KBM-7 (cell line): Measurements from ENCODE around the gene CERS6.
A peak's percentile ranks its signal among the peaks of the same experiment; 100 is the strongest.

Experiments used
- DNase-seq: peaks from one replicate; pipeline ENCODE4 v3.0.0-alpha.2; 2015
- in situ Hi-C: fragments of 300-500 bp; cut with MboI; formaldehyde crosslinking; loops from 2 replicates; pipeline ENCODE4 v1.14.3; 2020; ENCODE audit warnings: low sequenced_read_pairs, low pct_unique_long_range_greater_than_20kb, mixed read lengths

CERS6 gene

DNA sequence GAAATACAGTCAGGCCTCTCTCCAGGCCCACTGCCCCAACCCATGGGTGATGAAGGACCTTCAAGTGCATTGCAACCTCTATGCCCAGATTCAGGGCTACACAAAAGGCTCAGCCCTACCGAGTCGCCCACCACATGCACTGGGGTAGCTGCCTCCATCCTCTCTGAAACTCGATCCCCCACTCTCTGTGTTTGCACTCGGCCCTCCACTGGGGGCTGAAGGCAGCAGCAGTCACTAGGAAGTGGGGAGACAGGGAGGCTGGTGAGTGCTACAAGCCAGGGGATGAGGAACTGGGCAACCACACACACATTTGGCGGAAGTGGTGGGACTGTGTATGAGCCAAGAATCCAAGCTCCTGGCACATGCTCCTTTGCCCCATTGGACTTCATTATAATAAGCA is 94.6 kb downstream of the CERS6 start:
- in situ Hi-C loops, result no loop called here
- peak; percentile 90 for DNase-seq

DNA sequence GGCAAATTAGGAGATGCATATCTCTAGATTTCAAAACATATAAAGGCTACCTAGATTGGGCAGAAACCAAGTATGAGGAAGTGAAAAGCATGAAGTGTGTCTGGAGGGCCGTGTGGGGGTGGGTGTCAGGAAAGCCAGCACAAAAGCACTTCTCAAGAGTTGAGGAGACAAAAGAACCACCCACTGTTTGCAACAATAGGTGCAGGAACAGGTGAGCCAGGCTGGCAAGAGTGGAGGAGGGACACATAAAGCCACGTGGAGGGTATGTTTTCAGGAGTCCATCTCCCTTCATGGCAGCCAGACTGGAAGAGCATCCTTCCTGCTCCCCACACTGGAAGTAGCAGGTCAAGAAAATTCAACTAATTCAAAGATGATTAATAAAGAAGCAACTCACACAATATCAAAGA is 96.4 kb downstream of the CERS6 start:
- in situ Hi-C loops, result no loop called here
- DNase-seq, result peak; percentile 71

DNA sequence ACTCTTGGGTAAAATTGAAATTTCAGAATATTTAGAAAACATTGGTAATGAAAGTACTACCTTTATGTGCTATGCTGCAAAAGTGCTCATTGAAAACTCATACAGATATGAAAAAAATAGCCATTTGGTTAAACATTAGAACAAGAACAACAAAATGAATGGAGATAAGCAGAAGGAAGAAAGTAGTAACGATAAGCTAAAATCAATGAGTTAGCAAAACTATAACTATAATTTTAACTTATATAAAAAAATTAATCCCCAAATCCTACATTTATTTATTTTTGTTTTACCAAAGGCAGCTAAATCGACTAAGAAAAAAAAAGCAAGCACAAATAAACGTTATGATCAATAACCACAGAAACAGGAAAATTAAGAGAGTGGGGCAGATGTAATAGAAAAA is 99.2 kb downstream of the CERS6 start:
- in situ Hi-C loops, result no loop called here
- DNase-seq, result no peak

DNA sequence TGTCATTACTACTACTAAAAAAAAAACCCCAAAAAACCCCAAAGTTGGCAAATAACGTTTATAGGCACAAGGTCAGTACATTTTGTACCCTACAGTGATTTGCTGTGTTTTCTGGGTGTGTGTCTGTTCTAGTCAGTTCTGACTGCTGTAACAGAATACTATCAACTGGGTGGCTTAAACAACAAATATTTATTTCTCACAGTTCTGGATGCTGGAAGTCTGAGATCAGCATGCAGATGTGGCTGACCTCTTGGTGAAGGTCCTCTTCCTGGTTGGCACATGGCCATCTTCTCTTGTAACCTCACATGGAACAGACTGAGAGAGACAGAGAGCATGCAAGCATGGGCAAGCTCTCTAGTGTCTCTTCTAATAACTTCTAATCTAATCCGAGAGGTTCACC is 103.1 kb downstream of the CERS6 start:
- DNase-seq, result no peak
- in situ Hi-C loops, result no loop called here

DNA sequence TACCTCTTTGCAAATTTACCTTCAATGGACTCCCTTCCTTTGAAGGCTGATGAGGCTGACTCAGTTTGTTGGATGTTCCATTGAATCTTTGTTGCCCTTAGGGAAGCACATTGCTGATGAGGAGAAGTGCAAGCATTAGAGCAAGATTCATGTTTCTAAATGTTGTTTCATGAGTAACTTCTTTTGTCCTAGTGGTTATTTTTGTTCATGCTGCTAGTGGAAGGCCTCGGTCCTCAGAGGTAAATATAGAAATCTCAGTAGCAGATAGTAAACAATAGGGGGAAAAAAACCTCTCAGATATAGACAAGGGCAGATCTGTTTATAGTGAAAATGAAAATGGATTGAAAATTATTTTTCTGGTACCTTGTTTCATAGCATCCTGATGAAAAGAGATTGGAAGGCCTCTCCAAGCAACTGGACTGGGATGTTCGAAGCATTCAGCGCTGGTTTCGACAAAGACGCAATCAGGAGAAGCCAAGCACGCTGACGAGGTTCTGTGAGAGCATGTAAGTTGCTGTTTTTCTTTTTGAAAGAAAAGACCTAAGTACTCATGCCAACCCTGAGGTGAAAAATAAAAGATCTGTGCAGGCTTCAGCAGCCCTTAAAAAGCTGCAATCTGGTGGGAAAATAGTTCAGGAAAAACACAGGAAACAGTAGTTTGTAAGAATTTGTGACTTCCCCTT is 104.9 kb downstream of the CERS6 start:
- DNase-seq, result no peak
- in situ Hi-C loops, result no loop called here

DNA sequence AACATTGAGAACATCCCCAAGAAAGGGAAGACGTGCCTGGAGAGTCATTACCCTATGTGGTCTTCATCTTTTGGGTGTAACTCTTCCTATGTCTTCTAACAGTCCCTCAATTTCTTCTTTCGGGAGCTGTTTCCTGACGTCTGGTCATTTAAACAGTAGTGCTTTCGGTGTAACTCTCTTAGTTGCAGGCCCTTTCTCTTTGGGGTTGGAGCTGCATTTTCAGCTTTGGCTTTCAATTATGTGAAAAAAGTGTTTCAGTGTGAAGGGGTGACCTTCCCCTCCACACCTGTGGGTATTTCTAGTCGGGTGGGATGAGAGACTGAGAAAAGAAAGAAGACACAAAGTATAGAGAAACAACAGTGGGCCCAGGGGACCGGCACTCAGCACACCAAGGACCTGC is 105.9 kb downstream of the CERS6 start:
- DNase-seq, result no peak
- in situ Hi-C loops, result no loop called here

DNA sequence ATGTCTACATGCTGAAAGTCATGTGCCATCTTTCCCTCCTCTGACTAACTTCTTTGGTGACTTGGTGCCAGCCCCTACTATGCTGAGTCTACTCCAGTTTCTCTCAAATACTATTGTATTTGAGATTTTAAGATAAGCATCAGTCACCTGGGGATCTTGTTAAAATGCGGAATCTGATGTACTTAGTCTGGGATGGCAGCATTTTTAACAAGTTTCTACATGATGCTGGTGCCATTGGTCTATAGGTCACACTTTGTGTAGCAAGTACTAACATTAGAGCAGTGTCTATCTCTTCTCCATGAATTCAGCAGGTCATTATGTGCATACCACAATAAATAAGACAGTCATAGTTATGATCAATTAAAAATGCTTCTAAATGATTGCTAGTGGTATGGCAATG is 106.9 kb downstream of the CERS6 start:
- no peak for DNase-seq
- in situ Hi-C loops, result no loop called here

DNA sequence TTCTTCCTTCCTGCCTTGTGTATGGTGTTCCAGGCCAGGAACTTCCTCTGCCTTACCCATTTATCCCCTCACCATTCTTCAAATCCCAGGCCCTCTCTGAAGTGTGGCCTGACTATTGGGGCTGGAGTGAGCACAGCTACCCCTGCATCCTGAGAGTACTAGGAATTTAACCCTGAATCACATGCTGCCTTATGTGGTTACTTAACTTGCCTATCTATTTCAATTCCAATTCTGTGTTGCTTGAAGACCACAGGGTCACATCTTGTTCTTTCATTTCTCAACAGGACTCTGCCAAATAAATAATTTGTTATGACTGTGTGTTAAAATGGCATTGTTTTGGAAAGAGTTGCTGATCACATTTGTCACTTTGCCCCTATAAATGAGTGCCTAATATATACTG is 108.6 kb downstream of the CERS6 start:
- in situ Hi-C loops, result no loop called here
- DNase-seq, result no peak

DNA sequence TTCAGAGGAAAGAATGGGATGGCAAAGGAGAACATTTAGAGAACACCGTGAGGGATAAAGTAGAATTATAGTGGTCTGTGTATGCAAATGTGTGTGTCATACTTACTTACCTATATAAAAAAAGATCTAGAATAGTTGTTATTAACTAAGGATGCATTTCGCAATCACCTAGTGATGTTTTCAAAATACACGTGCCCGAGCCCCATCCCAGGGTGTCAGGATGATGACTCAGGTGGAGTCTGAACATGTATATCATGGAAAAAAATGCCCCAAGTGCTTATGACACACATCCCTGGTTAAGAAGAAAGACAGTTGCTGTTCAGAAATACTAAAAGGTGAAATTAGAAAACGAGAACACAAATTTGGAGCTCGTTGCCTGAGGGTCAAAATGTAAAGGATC is 109.0 kb downstream of the CERS6 start:
- no peak for DNase-seq
- in situ Hi-C loops, result no loop called here

DNA sequence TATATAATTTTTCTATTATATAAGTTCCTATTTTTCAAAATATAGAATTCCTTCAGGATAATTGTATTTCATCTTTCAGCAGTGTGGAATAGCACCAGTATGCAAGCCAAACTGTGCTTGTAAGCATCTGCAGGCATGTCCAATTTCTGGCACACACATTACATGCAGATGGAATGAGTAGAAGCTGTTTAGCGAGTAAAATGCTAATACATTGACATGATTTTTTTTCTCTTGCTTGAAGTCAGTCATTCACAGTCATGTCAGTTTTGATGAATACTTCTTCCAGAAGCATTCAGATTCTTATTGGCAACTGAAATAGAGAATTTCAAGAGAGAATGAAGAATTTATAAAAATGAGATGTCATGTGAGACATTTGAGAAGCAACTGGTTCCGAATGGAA is 109.4 kb downstream of the CERS6 start:
- in situ Hi-C loops, result no loop called here
- DNase-seq, result no peak

DNA sequence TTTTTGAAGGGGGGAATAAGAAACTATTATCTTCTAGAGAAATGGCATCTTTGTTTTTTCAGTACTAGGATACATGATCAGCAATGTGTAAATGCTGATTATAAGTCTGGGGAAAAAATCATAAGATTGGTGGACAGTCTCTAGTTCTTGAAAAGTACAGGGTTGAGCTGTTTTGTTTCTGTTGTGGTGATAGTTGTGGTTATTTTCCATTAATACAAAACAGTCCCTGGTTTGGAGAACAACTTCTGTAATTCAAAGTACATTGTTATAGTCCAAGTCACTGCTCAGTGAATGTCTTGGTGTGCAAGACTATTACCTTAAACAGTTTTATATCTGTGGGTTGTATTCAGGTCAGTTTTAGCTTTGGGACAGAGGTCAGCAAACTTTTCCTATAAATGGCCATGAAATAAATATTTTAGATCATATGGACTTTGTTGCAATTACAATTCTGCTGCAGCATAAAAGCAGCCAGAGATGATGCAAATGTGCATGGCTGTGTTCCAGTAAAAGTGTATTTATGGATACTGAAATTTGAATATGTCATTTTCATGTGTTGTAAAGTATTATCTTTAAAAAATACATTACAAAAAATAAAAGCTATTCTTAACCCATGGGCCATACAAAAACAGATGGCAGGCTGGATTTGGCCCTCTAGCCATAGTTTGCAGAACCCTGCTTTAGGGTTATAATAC is 111.0 kb downstream of the CERS6 start:
- DNase-seq, result no peak
- in situ Hi-C loops, result no loop called here

DNA sequence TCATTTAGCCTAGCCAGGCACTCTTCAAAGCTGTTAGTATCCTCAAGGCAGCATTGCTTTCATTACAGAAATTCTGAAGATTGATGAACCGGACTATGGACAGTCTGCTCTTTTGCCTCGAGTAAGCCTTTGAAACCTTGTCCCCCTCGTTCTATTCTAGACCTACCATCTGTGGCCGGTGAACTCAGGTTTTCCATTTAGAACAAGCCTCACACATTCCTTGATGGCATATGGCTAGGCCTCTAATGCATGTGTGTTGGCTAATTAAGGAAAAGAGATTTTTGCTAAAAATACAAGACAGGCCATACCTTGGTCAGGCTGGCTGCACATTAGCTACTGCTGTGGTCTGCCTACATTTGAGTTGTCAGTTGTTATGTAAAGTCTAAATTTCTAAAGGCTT is 111.8 kb downstream of the CERS6 start:
- in situ Hi-C loops, result no loop called here
- no peak for DNase-seq

DNA sequence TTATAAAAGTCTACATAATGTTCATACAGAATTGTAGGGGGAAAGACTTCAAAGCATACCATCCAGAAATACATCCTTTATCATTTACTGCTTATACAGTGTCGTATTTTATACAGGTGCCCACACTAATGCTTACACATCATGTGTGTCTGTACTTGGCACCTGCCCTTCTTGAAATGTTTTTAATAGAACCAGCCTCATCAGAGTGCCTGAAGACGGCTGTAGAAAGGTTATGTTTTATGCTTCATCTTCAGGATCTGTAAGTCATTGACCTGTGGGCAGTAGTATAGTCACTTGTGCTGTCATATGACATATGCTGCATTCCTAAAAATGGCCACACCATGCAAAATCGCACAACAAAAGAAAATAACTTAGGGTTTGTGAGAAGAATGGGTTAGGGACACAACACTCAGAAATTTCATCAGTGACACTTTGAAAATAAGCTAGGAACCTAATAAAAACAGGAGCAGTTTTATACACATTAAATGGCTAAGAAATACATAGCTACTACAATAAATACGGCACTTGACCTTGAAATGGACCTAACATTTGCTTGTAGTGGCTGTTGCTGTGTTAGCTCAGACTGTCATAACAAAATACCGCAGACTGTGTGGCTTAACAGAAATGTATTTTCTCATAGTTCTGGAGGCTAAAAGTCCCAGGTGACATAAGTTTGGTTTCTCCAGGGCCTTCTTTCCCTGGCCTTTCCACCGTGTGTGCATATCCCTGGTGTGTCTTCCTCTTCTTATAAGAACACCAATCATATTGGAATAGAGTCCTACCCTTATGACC is 112.6 kb downstream of the CERS6 start:
- in situ Hi-C loops, result no loop called here
- no peak for DNase-seq

DNA sequence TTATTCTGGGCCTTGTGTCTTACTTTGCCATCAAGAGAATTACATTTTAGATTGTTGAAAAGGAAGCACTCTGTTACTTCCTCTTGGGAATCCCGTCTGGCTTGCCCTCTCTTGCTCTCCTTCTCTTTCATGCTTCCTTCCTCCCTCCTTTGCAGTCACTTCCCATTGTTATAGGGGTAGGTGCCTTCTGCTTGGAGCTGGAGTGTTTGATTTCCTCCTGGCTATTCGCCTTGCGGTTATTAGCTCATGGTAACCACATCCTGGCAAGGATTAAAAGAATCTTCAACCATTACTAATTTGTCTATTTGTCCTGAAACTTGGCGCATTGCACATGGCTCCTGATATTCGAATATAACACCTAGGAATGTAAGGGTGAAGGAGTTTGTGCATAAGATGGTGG is 115.0 kb downstream of the CERS6 start:
- peak; percentile 23 for DNase-seq
- in situ Hi-C loops, result no loop called here

DNA sequence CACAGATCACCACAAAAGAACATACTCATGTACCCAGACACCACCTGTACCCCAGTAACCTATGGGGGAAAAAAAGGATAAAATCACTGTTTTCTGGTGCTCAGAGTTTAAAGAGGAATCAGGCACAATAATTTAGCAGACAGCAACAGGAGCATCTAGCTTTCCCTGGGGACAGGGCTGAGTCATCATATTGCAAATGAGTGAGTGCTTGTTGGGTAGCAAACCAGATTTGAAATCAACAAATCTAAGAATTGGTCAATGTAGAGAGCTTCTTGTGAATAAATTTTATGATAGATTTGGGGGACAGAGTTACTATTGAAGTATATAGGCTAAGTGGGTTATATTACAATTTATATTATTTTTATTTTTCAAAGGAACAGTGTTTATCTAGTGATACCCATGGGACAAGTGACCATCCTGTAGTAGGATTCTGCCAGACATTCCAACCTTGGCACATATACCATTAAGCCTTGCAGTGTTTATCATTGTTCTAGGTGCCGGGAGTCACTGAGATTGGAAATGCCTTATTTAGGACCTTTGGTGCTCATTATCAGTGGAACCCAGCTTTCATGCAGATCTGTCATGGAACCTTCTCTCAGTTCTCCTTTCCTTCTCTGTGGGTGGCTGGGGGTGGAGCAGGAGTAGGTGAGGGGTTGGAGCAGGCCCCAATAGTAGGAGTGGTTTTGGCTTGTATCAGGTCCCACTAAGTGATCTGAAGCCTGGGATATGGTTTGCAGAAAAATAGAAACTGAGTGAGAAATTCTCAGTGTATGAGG is 117.2 kb downstream of the CERS6 start:
- no peak for DNase-seq
- in situ Hi-C loops, result no loop called here

DNA sequence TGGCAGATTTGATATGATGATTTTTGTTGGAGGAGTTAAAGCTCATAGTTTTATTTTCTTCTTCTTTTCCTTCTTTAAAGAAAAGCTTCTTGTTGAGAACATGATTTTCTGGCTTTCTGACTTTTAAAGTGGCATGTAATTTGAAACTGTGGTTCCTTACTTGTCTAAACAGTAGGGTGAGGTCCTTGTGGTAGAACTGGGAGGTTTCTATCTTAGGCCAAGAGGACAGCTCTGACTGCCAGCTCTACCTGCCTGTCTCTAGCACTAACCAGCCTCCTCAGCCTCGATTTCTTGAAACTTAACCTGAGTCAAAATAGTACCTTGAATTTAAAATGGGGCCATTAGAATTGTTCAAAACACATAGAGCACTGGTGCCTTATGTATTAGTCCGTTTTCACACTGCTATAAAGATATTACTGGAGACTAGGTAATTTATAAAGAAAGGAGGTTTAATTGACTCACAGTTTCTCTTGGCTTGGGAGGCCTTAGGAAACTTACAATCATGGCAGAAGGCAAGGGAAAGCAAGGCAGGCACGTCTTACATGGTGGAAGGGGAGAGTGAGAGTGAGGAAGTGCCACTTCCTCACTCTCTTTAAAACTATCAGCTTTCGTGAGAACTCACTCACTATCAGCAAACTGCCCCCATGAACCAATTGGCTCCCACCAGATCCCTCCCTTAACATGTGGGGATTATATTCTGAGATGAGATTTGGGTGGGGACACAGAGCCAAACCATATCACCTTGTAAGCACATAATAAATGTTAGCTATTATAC is 119.0 kb downstream of the CERS6 start:
- in situ Hi-C loops, result no loop called here
- DNase-seq, result no peak

DNA sequence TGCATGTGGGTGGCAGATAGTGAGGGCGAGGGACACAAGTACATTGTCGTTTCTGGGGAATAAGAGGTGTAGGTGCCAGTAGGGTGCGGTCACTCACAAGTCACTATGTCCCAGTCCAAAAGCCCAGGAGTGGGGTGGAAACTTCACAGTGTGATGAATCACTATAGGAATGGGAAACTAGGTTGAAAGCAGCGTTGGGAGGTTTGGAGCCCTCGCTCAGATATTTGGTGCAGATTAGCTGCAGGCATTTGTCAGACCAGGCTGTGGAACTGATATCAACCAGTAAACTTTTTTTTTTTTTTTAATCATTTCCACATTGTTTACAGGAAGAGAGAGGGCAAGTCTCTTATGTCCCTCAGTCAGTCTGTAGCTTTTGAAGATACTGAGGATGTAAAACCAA is 121.8 kb downstream of the CERS6 start:
- no peak for DNase-seq
- in situ Hi-C loops, result no loop called here

DNA sequence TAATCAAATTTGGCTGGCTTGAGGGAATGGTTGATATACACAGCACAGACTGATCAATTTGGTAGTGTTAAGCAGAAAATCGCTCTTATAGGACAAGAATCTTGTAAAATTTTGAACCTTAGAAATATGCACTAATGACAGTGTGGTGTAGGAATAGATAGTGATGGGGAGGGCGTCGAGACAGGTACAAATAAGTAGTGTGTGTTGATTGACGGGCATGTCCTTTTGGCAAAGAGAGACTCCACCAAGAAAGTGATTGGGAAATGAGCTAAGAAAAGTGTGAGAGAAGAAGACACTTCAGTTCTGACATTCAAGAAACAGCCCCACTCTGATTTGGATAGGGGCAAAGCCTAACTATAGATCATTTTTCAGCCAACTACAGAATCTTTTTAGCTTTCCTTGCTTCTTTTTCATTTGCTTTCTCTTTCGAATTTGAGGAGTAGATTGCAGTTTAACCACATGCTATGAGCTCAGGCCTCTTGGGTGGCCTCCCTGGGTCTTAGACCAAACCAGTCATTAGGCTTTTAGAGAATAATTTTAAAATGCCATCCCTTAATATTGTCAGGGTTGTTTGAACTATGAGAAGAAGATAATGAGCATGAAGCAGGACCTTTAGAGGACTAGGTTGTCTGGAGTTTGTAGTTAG is 127.1 kb downstream of the CERS6 start:
- in situ Hi-C loops, result no loop called here
- DNase-seq, result no peak
